Esophagus squamous epithelium (tissue), 5 donors: Measurements from ENCODE around the gene CCL17. TPM values are rescaled to one million over a fixed set of nuclear protein-coding genes. Genes with fewer than 3 reads are reported as not detected.
A peak's percentile ranks its signal among the peaks of the same experiment; 100 is the strongest.

Experiments used
- DNase-seq: peaks from one replicate; lab custom pipeline; 2025; lab: John Stamatoyannopoulos, UW
- H3K27ac ChIP-seq, 4 donors: fragments of 200-600 bp; sonication (generic); one replicate each; pipeline ENCODE4 v1.5.1; 2016 to 2019; ENCODE audit warnings: mild to moderate bottlenecking in 1 of 4
- H3K27me3 ChIP-seq, 4 donors: fragments of 200-600 bp; sonication (generic); 1 replicate in 3 of 4; 2 replicates in 1 of 4; pipeline versions ENCODE4 v1.5.1 to v1.6.0; 2017 to 2021; ENCODE audit warnings: antibody characterized with exemption in 1 of 4
- H3K36me3 ChIP-seq, 3 donors: fragments of 200-600 bp; sonication (generic); one replicate each; pipeline ENCODE4 v1.5.1; 2016 to 2019
- H3K4me1 ChIP-seq, 3 donors: fragments of 200-600 bp; sonication (generic); one replicate each; pipeline ENCODE4 v1.5.1; 2017 to 2019
- H3K4me3 ChIP-seq, 4 donors: fragments of 200-600 bp; sonication (generic); 1 replicate in 3 of 4; 2 replicates in 1 of 4; pipeline ENCODE4 v1.5.1; 2016 to 2019; ENCODE audit warnings: mild to moderate bottlenecking in 2 of 4, moderate library complexity in 1 of 4
- H3K9me3 ChIP-seq, 3 donors: fragments of 200-600 bp; sonication (generic); one replicate each; pipeline ENCODE4 v1.5.1; 2016 to 2019
- CTCF ChIP-seq, 6 experiments: fragments of 450-650 bp in 4 of 6; fragments of 200-600 bp in 2 of 6; sonication (generic) in 2 of 6; IDR thresholded peaks; one replicate each; pipeline ENCODE4 v1.5.1; 2016 to 2019; ENCODE audit warnings: antibody characterized with exemption in 6 of 6, mild to moderate bottlenecking in 4 of 6, moderate library complexity in 4 of 6
- POLR2A ChIP-seq, 4 donors: fragments of 450-650 bp; IDR thresholded peaks; one replicate each; pipeline ENCODE4 v1.6.1; 2017; ENCODE audit warnings: antibody characterized with exemption in 4 of 4, mild to moderate bottlenecking in 4 of 4, moderate library complexity in 3 of 4
- WGBS, 2 donors: methylation state at CpG; one replicate each; pipeline ENCODE4 v1.1.5; 2018; 5-methylcytosine and 5-hydroxymethylcytosine counted together
- intact Hi-C: fragments of 100-400 bp; cut with DNase I; formaldehyde crosslinking; loops from one replicate; pipeline ENCODE4 v1.15.0; 2022
- total RNA-seq, 4 donors: library from RNA; depleted of rRNA; stranded (reverse); fragments of >200 nt; gene quantifications; one replicate each; pipeline ENCODE4 v1.1.0, GENCODE V29; 2016
- donor health status: DM: yes; HTN: yes; CAD: no.

The CCL17 gene
- total RNA-seq, 4 donors from 2014 or later, result 0.64 to 1.3 TPM; not detected in 2

GRCh38 chr16:57419506-57419905, 14.9 kb downstream of the CCL17 start:
- H3K27ac ChIP-seq, result peak overlapping the region in 3 of 4 donors; percentile 23 to 29 (median 25)

GRCh38 chr16:57422026-57422944, 17.7 kb downstream of the CCL17 start:
- TF ChIP-seq POLR2A (IDR thresholded peaks at IDR 0.05) (no peak), CTCF (IDR thresholded peaks at IDR 0.05) (peak; percentile 28 to 61 (median 54))
- no peak for DNase-seq
- 27 to 30% methylated on average over 10 of the region's 10 CpGs for WGBS, 2 donors
- H3K36me3 ChIP-seq, result peaks cover 0 to 3% (median 0%) of the 10 kb centered on the region in 3 donors
- H3K4me1 ChIP-seq, result peaks cover 16 to 48% (median 25%) of the 10 kb centered on the region in 3 donors
- no peaks in the 10 kb centered on the region for H3K9me3 ChIP-seq
- H3K4me3 ChIP-seq, result no peak overlapping the region
- intact Hi-C loops, result no loop called here
- peak overlapping the region in 3 of 4 donors; percentile 22 to 62 (median 39) for H3K27ac ChIP-seq
- H3K27me3 ChIP-seq, result no peaks in the 10 kb centered on the region

More at GRCh38 chr16:57419506-57419905, 14.9 kb downstream of the CCL17 start:
- WGBS, 2 donors, result 57 to 61% methylated on average over 6 of the region's 6 CpGs
- Histone ChIP-seq H3K4me1 (peaks cover 25 to 47% (median 32%) of the 10 kb centered on the region in 3 donors), H3K27me3 (no peaks in the 10 kb centered on the region), H3K36me3 (no peaks in the 10 kb centered on the region), H3K4me3 (no peak overlapping the region), H3K9me3 (no peaks in the 10 kb centered on the region)
- DNase-seq, result no peak
- intact Hi-C loops, result no loop called here
- TF ChIP-seq POLR2A (IDR thresholded peaks at IDR 0.05) (no peak), CTCF (IDR thresholded peaks at IDR 0.05) (no peak)

GRCh38 chr16:57423152-57423551, 18.6 kb downstream of the CCL17 start:
- DNase-seq, result no peak
- Histone ChIP-seq H3K9me3 (no peaks in the 10 kb centered on the region), H3K36me3 (peaks cover 0 to 12% (median 1%) of the 10 kb centered on the region in 3 donors), H3K4me3 (no peak overlapping the region), H3K27me3 (no peaks in the 10 kb centered on the region), H3K27ac (peak overlapping the region in 1 of 4 donors; percentile 10), H3K4me1 (peaks cover 13 to 41% (median 17%) of the 10 kb centered on the region in 3 donors)
- no peak for TF ChIP-seq CTCF (IDR thresholded peaks at IDR 0.05)
- intact Hi-C loops, result no loop called here
- WGBS, 2 donors, result 71 to 83% methylated on average over 2 of the region's 2 CpGs

GRCh38 chr16:57424583-57424982, 20.0 kb downstream of the CCL17 start:
- WGBS, 2 donors, result 56 to 68% methylated on average over 3 of the region's 3 CpGs
- Histone ChIP-seq H3K9me3 (no peaks in the 10 kb centered on the region), H3K4me1 (peaks cover 4 to 27% (median 10%) of the 10 kb centered on the region in 3 donors), H3K27me3 (no peaks in the 10 kb centered on the region), H3K27ac (no peak overlapping the region), H3K36me3 (peaks cover 0 to 26% (median 12%) of the 10 kb centered on the region in 3 donors), H3K4me3 (no peak overlapping the region)
- intact Hi-C loops, result no loop called here
- no peak for DNase-seq
- TF ChIP-seq CTCF (IDR thresholded peaks at IDR 0.05) (no peak), POLR2A (IDR thresholded peaks at IDR 0.05) (no peak)

- H3K9me3 ChIP-seq, result no peaks in the 10 kb centered on the region
- TF ChIP-seq POLR2A (IDR thresholded peaks at IDR 0.05) (no peak), CTCF (IDR thresholded peaks at IDR 0.05) (no peak)
- no peaks in the 10 kb centered on the region for H3K27me3 ChIP-seq
- H3K4me3 ChIP-seq, result no peak overlapping the region
- intact Hi-C loops, result no loop called here
- H3K36me3 ChIP-seq, result peaks cover 8 to 44% (median 27%) of the 10 kb centered on the region in 3 donors
- H3K4me1 ChIP-seq, result peaks cover 4 to 27% (median 10%) of the 10 kb centered on the region in 3 donors
- H3K27ac ChIP-seq, result no peak overlapping the region
- DNase-seq, result no peak
- WGBS, 2 donors, result 87% methylated on average over 7 of the region's 7 CpGs; no CpG with 5 or more reads in 1 of the 2 donors
These were observed 21.8 kb downstream of the CCL17 start for GRCh38 chr16:57426356-57426755.
